HTR-8/SVneo (cell line): ENCODE measurements around the gene NPIPA8.
"Not testable (repeated sequence)": the region's sequence is repeated elsewhere in the genome, so short reads cannot be mapped to it uniquely, and the experiment has no call there.

ENCODE experiments used
- DNase-seq: peaks from one replicate; pipeline ENCODE4 v3.0.0; 2011; ENCODE audit warnings: low spot score, mixed read lengths; ENCODE audit not compliant: insufficient read length
- FAIRE-seq: peaks from 2 replicates; lab custom pipeline; 2011; peaks lifted over from hg19 to GRCh38; lab: Jason Lieb, UNC

Gene NPIPA8

DNA sequence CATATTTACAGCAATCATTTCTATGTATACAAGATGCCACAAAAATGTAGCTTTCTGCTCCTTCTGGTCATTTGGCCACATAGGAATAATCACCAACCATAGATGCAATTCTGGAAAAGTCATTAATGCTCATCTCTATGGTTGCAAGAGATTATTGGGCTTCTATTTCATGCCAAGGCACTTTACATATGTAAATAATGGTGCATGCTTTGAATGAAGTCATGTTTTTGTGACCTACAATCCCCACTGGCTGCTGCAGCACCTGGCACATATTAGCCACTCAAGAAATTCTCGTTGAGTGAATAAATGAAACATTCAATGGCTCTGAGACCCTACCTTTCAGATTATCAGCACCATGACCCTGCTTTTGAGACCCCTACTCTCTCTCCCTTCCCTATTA, 50.2 kb downstream of the NPIPA8 start:
- not testable (repeated sequence) for FAIRE-seq, DNase-seq

DNA sequence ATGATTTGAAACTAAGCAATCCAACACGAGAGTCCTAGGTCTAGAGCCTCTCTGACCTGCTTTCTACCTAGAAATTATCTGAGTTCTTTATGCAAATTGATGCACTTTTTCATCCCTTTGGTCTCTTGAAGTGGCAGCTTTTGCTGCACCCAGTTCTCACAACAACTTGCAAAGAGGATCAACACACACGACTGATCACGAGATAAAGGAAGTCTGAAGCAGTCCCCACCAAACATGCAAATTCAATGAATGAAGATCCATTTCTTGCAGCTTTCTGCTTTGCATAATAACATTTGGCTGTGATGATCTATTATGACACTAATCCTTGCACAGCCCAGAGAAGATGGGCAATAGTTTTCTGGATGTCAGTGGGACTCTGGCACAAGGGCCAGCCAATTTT, 56.2 kb downstream of the NPIPA8 start:
- FAIRE-seq = not testable (repeated sequence)

DNA sequence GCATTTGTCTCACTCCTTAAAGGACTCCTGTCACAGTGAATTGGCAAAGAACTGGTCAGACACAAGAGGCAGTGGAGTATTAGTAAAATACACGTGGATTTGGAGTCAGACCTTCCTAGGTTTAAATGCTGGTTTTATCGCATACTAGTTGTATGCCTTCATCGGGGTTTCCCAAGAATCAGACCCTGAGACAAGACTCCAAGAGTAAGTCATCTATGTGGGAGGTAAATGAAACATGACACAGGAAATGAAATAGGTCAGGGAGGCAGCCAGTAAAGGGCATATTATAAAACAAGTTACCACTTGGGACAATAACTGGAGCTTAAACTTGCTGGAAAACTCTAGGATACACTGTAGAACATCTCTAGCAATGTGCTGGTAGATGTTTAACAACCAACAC, 59.8 kb downstream of the NPIPA8 start:
- DNase-seq, FAIRE-seq: not testable (repeated sequence)

More for the DNA sequence above, 56.2 kb downstream of the NPIPA8 start:
- DNase-seq = not testable (repeated sequence)

DNA sequence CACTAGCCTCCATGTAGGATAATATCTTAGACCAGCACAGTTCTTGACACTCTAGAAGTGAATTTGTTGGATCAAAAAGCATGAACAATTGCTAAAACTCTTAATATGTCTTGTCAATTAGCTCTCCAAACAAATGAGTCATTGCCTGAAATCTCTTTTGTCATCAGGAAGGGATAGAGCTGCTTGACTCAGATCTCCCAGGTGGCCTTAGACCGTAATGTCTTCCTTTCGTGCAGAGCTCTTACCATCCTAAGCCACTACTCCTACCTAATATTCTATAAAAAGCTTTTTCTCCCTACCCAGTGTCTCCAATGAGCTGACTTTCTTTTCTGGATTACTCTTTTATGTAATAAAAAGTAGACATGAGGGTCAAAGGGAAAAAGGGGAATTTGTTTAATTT, 66.4 kb downstream of the NPIPA8 start:
- DNase-seq, FAIRE-seq: not testable (repeated sequence)
